Colonic mucosa (tissue), 4 donors: ENCODE results near the gene RBPJL. TPM values are rescaled to one million over a fixed set of nuclear protein-coding genes. Genes with fewer than 3 reads are reported as not detected.

Experiments
- DNase-seq: peaks from one replicate; pipeline ENCODE4 v3.0.0-alpha.2; 2020
- H3K27ac ChIP-seq: fragments of 200-600 bp; one replicate; pipeline ENCODE4 v1.8.0; 2021
- H3K27me3 ChIP-seq: fragments of 200-600 bp; one replicate; pipeline ENCODE4 v1.8.0; 2021
- H3K36me3 ChIP-seq: fragments of 200-600 bp; one replicate; pipeline ENCODE4 v1.8.0; 2021
- H3K4me1 ChIP-seq: fragments of 200-600 bp; one replicate; pipeline ENCODE4 v1.8.0; 2021; ENCODE audit warnings: mild to moderate bottlenecking
- H3K4me3 ChIP-seq: fragments of 200-600 bp; one replicate; pipeline ENCODE4 v1.8.0; 2021
- H3K9ac ChIP-seq, 2 donors: one replicate each; pipeline ENCODE4 v1.7.0; 2013; ENCODE audit warnings: control low read depth in 2 of 2, low read depth in 2 of 2, low read length in 2 of 2
- H3K9me3 ChIP-seq: fragments of 200-600 bp; one replicate; pipeline ENCODE4 v1.8.0; 2021
- CTCF ChIP-seq: fragments of 200-600 bp; IDR thresholded peaks from one replicate; pipeline ENCODE4 v1.8.0; 2022; ENCODE audit warnings: antibody characterized with exemption, mild to moderate bottlenecking
- intact Hi-C: fragments of 100-400 bp; cut with DNase I; formaldehyde crosslinking; loops from one replicate; pipeline ENCODE4 v1.14.1; 2022
- total RNA-seq, 2 donors: library from RNA; stranded (reverse); fragmentation: NEBNext Ultra II Directional in 1 of 2; extraction: Animal tissue kit (Norgen Biotek cat#: 25700) in 1 of 2; gene quantifications; one replicate each; pipeline ENCODE4 v1.2.1, GENCODE V29; 2021
- donor health status: healthy.
- donor health status: DM: no; HTN: no; CAD: no.
- donor health status: DM: no; HTN: no; CAD: no.

Gene RBPJL
- total RNA-seq, 2 donors from 2014 or later, result 0.74 TPM; not detected in 1

- DNase-seq, result no peak
- Histone ChIP-seq H3K27me3 (no peaks in the 10 kb centered on the region), H3K9ac (no peak overlapping the region), H3K4me3 (no peak overlapping the region), H3K27ac (no peak overlapping the region), H3K9me3 (no peaks in the 10 kb centered on the region), H3K36me3 (no peaks in the 10 kb centered on the region), H3K4me1 (no peaks in the 10 kb centered on the region)
- intact Hi-C loops, result no loop called here
- no peak for TF ChIP-seq CTCF
Measured at GRCh38 chr20:45300961-45301360, 5.7 kb upstream of the RBPJL start.

- no peak for DNase-seq
- Histone ChIP-seq H3K4me1 (no peaks in the 10 kb centered on the region), H3K9me3 (no peaks in the 10 kb centered on the region), H3K36me3 (no peaks in the 10 kb centered on the region), H3K27ac (no peak overlapping the region), H3K4me3 (no peak overlapping the region), H3K27me3 (no peaks in the 10 kb centered on the region), H3K9ac (no peak overlapping the region)
- TF ChIP-seq CTCF, result no peak
- intact Hi-C loops, result no loop called here
Measured at GRCh38 chr20:45301824-45302271, 4.8 kb upstream of the RBPJL start.

- H3K27me3 ChIP-seq, result peaks cover 6% of the 10 kb centered on the region
- H3K36me3 ChIP-seq, result no peaks in the 10 kb centered on the region
- no peak for DNase-seq
- no peaks in the 10 kb centered on the region for H3K4me1 ChIP-seq
- intact Hi-C loops, result no loop called here
- H3K4me3 ChIP-seq, result no peak overlapping the region
- H3K9me3 ChIP-seq, result no peaks in the 10 kb centered on the region
- no peak overlapping the region for H3K9ac ChIP-seq
- no peak overlapping the region for H3K27ac ChIP-seq
- TF ChIP-seq CTCF, result no peak
Measured at GRCh38 chr20:45303586-45304463, 2.8 kb upstream of the RBPJL start.

- Histone ChIP-seq H3K4me3 (no peak overlapping the region), H3K4me1 (no peaks in the 10 kb centered on the region), H3K9ac (no peak overlapping the region), H3K27me3 (peaks cover 6% of the 10 kb centered on the region), H3K9me3 (no peaks in the 10 kb centered on the region), H3K27ac (no peak overlapping the region), H3K36me3 (no peaks in the 10 kb centered on the region)
- intact Hi-C loops, result no loop called here
- DNase-seq, result no peak
- no peak for TF ChIP-seq CTCF
Measured at GRCh38 chr20:45304464-45304999, 2.1 kb upstream of the RBPJL start.

GRCh38 chr20:45305262-45305661 lies 1.4 kb upstream of the RBPJL start:
- H3K9ac ChIP-seq, result no peak overlapping the region
- intact Hi-C loops, result no loop called here
- no peaks in the 10 kb centered on the region for H3K4me1 ChIP-seq
- no peaks in the 10 kb centered on the region for H3K9me3 ChIP-seq
- peaks cover 6% of the 10 kb centered on the region for H3K27me3 ChIP-seq
- no peak for TF ChIP-seq CTCF
- H3K36me3 ChIP-seq, result no peaks in the 10 kb centered on the region
- no peak for DNase-seq
- H3K4me3 ChIP-seq, result no peak overlapping the region
- no peak overlapping the region for H3K27ac ChIP-seq
